ENCODE data around the gene LIPT2. TPM values are rescaled to one million over a fixed set of nuclear protein-coding genes. Genes with fewer than 3 reads are reported as not detected.

LIPT2 gene
- polyA plus RNA-seq, 1 of the 3 experiments (the other 2 are of a cell fraction), result 4.6 TPM

- Histone ChIP-seq H3K9me3 (no peaks in the 10 kb centered on the region), H2AFZ (ENCODE audit: low read depth) (no peak overlapping the region), H3K36me3 (replicated peaks in 1 of 2; ENCODE audit: control insufficient read depth in 1 of 2, insufficient read depth in 2 of 2, low read length in 1 of 2) (no peaks in the 10 kb centered on the region), H3K4me2 (no peak overlapping the region), H3K27me3 (ENCODE audit: insufficient read depth) (no peaks in the 10 kb centered on the region), H3K27ac (ENCODE audit: low read depth in 2 of 2, low read length in 1 of 2) (no peak overlapping the region), H3K9me2 (no peaks in the 10 kb centered on the region), H4K20me1 (ENCODE audit: insufficient read depth) (no peaks in the 10 kb centered on the region), H3F3A (replicated peaks; ENCODE audit: insufficient read depth) (no peaks in the 10 kb centered on the region), H3K9ac (no peak overlapping the region), H3K4me3 (ENCODE audit: low read depth in 2 of 2, low read length in 1 of 2) (no peak overlapping the region), H3K4me1 (ENCODE audit: control insufficient read depth in 1 of 2, insufficient read depth in 2 of 2, low read depth in 1 of 2, low read length in 1 of 2) (no peaks in the 10 kb centered on the region), H3K79me2 (ENCODE audit: insufficient read depth) (no peaks in the 10 kb centered on the region)
- TF ChIP-seq TEAD4 (IDR thresholded peaks at IDR 0.05; ENCODE audit: borderline replicate concordance, insufficient read depth) (no peak), YY1 (IDR thresholded peaks at IDR 0.05; ENCODE audit: low read depth) (no peak), RCOR1 (IDR thresholded peaks at IDR 0.05; ENCODE audit: low read length) (no peak), RXRA (IDR thresholded peaks at IDR 0.05; ENCODE audit: borderline replicate concordance, low read depth) (no peak), TAF1 (IDR thresholded peaks at IDR 0.05; ENCODE audit: borderline replicate concordance, low read depth, low read length) (no peak), MEF2A (IDR thresholded peaks at IDR 0.05; ENCODE audit: borderline replicate concordance, low read depth) (no peak), TCF12 (IDR thresholded peaks at IDR 0.05) (no peak), FOXJ3 (CRISPR knock-in tag; IDR thresholded peaks at IDR 0.05) (no peak), PBX3 (IDR thresholded peaks at IDR 0.05) (no peak), FOSL2 (IDR thresholded peaks at IDR 0.05; ENCODE audit: borderline replicate concordance, low read depth) (no peak), EP300 (IDR thresholded peaks at IDR 0.05; ENCODE audit: borderline replicate concordance in 1 of 2, low read depth in 1 of 2, low read length in 1 of 2) (no peak)
- ChIA-PET POLR2A (no interaction called here), CTCF (interaction anchor here (1.0 to 1.1 kb wide), 2 partner anchors 46 to 71 kb away, joined by 3 read pairs; no protein-coding TSS in a partner anchor)
- WGBS (ENCODE audit: low lambda C conversion rate), result 62% methylated on average over 5 of the region's 5 CpGs
- DNase-seq, result no peak
These were observed 31.0 kb upstream of the LIPT2 start for GRCh38 chr11:74524501-74524900.

GRCh38 chr11:74522776-74523175 is 29.3 kb upstream of the LIPT2 start:
- no peaks in the 10 kb centered on the region for H3K4me1 ChIP-seq (ENCODE audit: control insufficient read depth in 1 of 2, insufficient read depth in 2 of 2, low read depth in 1 of 2, low read length in 1 of 2)
- H4K20me1 ChIP-seq (ENCODE audit: insufficient read depth), result no peaks in the 10 kb centered on the region
- H3K9ac ChIP-seq, result no peak overlapping the region
- TF ChIP-seq MXI1 (IDR thresholded peaks at IDR 0.05; ENCODE audit: low read depth, low read length) (no peak), GATA2 (CRISPR knock-in tag; IDR thresholded peaks at IDR 0.05) (no peak), TAF1 (IDR thresholded peaks at IDR 0.05; ENCODE audit: borderline replicate concordance, low read depth, low read length) (no peak), FOSL2 (IDR thresholded peaks at IDR 0.05; ENCODE audit: borderline replicate concordance, low read depth) (no peak), JUND (IDR thresholded peaks at IDR 0.05) (no peak), TCF12 (IDR thresholded peaks at IDR 0.05) (no peak), NFIC (IDR thresholded peaks at IDR 0.05; ENCODE audit: borderline replicate concordance) (no peak), SMC3 (IDR thresholded peaks at IDR 0.05; ENCODE audit: low read depth, low read length) (no peak), MEF2A (IDR thresholded peaks at IDR 0.05; ENCODE audit: borderline replicate concordance, low read depth) (no peak), RFX5 (IDR thresholded peaks at IDR 0.05; ENCODE audit: low read length) (no peak)
- H3K4me3 ChIP-seq (ENCODE audit: low read depth in 2 of 2, low read length in 1 of 2), result no peak overlapping the region
- H3K9me3 ChIP-seq, result no peaks in the 10 kb centered on the region
- DNase-seq, result no peak
- CTCF ChIA-PET, result no interaction called here
- H3K4me2 ChIP-seq, result no peak overlapping the region
- H3K79me2 ChIP-seq (ENCODE audit: insufficient read depth), result no peaks in the 10 kb centered on the region
- H3K27me3 ChIP-seq (ENCODE audit: insufficient read depth), result no peaks in the 10 kb centered on the region
- H3K27ac ChIP-seq (ENCODE audit: low read depth in 2 of 2, low read length in 1 of 2), result no peak overlapping the region
- POLR2A ChIA-PET, result no interaction called here
- WGBS (ENCODE audit: low lambda C conversion rate), result 50% methylated on average over 3 of the region's 3 CpGs
- no peaks in the 10 kb centered on the region for H3K9me2 ChIP-seq
- H3K36me3 ChIP-seq (replicated peaks in 1 of 2; ENCODE audit: control insufficient read depth in 1 of 2, insufficient read depth in 2 of 2, low read length in 1 of 2), result no peaks in the 10 kb centered on the region
- no peaks in the 10 kb centered on the region for H3F3A ChIP-seq (replicated peaks; ENCODE audit: insufficient read depth)
- no peak overlapping the region for H2AFZ ChIP-seq (ENCODE audit: low read depth)
